ENCODE data around the gene TRPM2.
"Not testable (repeated sequence)": the region's sequence is repeated elsewhere in the genome, so short reads cannot be mapped to it uniquely, and the experiment has no call there.

Gene TRPM2

DNA sequence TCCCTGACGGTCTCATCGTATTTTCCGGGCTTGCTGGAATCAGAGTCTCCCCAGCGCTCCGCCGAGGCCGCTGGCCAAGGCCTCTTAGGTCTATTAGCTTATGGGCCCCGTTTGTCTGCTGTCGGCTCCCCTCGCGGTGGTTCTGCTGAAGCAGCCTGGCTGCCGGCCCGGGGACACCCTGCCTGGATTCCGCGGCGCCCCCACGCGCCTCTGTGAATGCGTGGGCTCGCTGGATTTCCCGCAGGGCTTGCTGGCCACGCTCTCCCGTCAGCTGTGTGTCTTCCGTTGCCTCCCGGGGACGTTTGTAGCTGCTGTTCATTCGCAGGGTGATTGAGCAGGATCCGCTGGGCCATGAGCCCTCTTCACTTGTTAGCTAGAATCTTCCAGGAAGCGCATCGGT, 110.3 kb downstream of the TRPM2 start:
- DNase-seq (ENCODE audit: low read depth), result no peak

DNA sequence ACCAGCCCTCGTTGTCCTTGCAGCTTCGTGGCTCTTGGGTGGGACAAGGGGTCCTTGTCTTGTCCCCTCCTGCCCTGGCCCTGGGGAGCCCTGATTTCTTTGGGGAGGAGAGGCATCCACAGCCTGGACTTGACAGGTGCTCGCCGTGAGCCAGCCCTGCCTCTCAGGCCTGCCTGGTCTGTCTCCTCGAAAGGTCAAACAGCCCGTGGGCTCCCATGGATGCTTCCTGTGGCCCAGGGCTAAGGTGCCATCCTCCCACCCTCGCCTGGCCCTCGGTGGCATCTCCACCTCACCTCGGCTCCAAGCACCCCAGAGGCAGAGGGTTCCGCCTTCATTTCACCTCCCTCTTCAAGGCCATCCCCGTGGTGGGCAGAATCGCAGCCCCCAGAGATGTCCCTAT, 110.9 kb downstream of the TRPM2 start:
- no peak for DNase-seq (ENCODE audit: low read depth)

DNA sequence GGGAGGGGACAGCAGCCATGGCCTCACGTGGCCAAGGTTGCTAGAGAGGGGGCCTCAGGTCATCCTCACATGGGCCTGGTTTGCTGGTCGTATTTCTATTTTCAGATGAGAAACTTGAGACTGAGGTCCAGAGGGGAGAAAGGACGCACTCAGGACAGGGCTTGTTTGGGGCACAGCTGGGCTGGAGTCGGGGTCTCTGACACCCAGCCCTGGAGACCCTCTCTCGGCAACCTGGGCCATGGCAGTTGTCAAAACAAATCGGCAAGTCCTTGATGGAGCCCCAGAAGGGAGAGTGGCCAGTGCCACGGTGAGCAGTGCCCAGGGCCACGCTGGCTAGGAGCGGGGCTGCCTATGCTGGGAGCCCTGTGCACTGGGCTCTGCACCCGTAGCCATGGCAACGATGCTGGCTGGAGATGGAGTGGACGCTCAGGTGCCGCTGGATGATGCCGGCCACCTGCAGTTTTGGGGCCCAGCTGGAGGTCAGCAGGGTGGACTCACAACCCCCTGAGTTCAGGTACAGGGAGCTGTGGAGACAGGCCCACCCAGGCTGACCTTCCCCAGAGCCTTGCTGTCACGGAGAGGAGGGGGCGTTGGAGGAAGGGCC, 113.0 kb downstream of the TRPM2 start:
- DNase-seq (ENCODE audit: low read depth), result no peak

DNA sequence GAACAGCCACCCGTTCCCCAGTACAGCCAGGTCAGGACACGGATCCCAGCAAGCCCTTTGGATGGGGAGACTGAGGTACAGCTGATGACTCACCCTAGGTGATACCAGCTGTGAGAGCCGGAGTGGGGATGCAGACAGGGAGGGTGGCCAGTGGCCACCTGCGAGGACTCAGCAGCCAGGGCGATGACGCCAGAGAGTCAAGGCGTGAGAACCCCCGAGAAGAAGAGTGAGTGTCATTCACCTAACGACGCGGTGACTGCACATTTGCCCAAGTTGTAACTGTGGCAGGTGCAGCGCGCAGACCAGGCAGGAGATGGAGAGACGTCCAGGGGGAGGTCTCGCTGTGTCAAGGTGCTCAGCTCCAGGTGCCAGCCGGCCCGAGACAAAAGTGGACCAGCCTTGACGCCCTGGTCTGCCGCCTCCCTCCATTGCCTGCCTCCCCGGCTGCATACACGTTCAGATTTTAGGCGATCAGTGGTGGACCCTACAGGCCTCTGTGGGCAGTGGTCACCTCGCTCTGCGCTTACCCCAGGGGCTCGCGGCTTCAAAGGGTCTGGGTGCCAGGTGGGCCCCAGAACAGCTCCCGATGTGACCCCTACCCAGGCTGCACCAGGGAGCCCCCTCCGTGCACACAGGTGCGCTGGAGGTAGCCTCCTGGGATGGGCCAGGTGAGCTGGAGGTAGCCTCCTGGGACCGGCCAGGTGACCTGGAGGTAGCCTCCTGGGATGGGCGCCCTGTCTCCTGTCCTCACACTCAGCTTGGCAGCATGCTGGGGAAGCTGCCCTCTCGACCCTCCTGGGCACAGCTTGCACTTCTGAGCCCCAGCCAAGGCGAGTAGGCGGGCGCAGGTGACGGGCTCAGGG, 113.8 kb downstream of the TRPM2 start:
- DNase-seq (ENCODE audit: low read depth), result no peak

DNA sequence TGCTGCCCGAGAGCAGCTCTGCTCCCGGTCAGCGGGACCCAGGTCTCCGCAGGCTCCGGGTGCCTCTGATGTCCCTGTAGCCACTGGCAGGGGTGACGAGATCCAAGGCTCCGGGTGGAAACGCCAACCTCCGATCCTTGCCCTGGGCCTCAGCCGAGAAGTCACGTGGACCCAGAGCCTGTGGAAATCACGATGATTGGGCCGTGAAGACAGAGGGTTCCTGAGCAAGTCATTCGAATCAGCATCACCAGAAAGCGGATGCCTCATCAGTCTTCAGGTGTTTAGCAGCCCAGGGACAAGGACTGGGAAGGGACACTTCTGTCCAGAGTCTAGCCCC, 114.4 kb downstream of the TRPM2 start:
- DNase-seq (ENCODE audit: low read depth), result no peak

DNA sequence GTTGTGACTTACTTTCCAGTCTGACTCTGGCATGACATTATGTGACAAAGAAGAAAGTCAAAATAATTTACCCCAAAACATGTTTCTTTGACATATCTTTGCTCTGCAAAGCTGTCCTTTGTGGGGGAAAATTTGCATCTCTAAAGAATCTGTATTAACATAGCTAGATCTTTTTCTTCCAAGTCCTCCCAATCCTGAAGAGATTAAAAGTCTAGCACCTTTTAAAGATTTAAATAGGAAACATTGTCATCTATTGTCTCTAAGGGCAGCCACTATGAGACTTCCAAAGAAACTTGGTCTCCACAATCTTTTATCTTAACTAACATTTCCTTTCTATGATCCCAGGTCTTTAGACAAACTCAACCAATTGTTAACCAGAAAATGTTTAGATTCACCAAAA, 117.9 kb downstream of the TRPM2 start:
- DNase-seq (ENCODE audit: low read depth), result no peak

DNA sequence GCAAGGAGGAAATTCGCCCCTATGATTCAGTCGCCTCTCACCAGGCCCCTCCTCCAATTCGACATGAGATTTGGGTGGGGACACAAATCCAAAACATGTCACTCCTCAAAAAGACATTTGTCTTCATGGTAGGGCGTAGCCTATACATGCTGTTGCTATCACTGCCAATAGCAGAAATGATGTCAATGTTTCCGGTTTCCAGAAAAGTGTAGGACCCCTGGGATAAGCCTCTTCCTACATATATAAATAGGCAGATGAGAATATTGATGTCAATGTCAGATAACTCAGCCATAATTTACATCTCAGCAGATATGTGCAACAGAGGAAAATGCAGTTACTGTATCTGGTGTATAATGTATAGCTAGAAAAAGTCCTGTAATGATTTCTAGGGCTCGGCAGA, 118.6 kb downstream of the TRPM2 start:
- DNase-seq (ENCODE audit: low read depth), result no peak

DNA sequence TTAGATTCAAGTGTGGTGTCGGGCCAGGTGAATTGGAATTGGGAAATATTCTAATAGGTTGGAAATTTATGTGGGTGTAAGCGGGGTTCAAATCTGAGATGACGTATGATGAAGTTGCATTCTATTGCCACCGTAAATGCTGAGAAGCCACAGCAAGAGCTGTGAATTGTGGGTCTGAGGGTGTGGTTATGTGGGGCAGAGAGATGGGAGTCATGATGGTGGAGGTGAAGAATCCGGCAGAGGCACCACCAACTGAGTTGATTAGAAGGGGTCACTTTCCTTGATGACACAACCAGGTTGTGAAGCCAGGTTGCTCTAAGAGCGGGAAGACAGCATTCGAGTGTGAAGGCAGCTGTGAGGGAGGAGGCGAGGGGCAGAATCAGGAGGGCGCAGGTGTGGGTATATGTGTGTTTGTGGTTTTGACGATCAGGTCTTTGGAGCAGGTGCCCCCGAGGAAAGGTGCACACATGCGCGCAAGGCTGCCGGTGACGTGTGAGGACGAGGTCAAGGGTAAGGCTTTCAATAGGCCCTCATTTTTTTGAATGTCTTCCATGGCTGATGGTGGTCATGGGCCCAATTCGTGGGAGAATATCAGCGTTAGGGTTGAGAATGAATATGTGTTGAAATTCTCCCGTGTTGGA, 120.6 kb downstream of the TRPM2 start:
- no peak for DNase-seq (ENCODE audit: low read depth)

DNA sequence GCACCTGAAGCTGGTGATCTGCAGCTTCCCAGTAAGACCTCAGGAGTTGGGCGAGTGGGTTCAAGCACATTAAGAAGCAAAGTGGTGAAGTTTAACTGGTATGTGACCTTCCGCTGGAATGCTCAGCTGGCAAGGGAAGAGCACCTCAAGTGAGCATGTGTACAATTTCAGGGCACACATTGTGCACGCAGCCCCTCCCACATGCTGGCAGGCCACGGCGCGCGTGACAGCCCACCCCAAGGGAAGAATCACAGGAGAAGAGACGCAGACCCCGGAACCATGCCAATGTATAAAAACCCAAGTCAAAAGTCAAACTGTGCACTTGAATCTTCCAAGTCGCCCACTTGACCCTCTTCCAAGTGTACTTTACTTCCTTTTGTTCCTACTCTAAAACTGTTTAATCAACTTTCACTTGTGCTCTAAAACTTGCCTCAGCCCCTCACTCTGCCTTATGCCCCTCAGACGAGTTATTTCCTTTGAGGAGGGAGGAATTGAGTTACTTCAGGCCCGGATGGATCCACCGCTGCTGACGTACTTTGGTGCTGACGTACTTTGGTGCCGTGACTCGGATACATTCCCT, 121.9 kb downstream of the TRPM2 start:
- DNase-seq (ENCODE audit: low read depth), result no peak

DNA sequence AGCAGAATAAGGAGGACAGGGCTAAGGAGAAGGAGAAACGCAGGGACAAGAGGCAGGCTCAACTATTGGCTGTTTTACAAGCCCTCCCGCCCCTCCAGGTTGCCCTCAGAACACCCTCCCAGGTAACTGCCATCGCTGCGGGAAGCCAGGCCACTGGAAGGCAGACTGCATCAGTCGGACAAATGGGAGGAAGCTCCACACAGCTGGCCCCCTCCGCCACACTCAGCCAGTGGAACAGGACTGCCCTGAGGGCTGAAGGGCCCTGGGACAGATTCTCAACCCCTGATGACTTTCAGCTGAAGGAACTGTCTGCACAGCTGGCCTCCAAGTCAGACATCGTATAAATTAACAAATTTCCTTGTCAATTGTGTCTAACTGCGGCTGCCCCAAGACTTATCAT, 123.7 kb downstream of the TRPM2 start:
- no peak for DNase-seq (ENCODE audit: low read depth)

DNA sequence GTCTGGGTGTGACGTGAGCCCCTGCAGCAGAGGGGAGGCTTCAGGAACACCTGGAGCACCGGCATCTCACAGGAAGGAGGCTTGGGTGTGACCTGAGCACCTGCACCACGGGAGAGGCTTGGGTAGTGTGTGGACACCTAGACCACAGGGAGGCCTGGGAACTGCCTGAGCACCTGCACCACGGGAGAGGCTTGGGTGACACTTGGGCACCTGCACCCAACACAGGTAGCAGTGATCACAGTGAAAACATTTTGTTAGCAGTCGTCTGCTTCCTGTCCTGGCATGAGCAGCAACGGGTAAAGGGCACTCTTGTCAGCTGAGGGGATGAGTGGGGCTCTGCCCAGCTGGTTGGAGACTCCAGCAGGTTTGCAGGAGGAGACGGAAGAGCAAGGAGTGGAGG, 124.3 kb downstream of the TRPM2 start:
- no peak for DNase-seq (ENCODE audit: low read depth)

DNA sequence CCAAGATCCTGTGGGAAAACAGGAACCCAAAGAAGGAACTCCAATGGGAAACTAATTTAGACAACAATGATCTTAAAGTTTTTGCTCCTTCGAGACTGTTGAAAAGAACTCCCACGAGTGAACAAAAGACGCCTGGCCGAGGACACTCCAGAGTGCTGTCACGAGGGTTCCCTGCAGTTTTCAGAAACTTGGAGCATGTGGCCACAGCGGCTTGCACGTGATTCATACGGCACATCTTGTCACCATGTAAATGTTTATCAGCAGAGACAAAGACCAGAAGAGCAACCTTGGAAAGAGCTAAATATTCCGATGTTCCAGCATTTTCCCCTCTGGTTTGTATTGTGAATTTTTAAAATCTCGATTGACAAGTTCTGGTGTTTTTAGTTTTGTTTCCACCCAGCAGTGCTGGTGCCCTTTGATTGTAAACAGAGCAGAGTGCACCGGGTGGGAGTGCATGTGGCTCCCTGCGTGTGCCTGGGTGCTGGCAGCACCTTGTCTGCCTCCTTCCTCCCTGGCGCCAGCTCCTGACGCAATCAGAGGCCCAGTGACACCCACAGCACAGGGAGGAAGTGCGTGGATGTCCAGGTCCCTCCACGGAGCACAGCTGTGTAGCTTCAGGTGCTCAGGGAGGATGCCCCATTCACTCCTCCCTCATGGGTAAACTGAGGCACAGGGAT, 124.8 kb downstream of the TRPM2 start:
- no peak for DNase-seq (ENCODE audit: low read depth)

DNA sequence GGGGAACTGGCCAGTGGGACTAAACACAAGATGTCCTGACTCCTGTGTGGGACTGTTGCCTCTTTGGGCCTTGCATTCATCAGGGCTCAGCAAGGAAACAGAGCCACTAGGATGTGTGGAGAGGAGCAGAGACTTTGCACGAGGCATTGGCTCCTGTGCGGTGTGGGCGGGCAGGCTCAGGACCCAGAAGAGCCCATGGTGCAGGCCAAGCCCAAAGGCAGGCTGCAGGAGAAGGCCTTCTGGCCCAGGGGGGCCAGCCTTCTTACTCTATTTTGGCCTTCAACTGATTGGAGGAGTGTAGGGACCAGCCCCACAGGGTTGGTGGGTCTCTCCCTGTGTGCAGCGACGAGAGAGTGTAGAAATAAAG, 125.4 kb downstream of the TRPM2 start:
- no peak for DNase-seq (ENCODE audit: low read depth)

DNA sequence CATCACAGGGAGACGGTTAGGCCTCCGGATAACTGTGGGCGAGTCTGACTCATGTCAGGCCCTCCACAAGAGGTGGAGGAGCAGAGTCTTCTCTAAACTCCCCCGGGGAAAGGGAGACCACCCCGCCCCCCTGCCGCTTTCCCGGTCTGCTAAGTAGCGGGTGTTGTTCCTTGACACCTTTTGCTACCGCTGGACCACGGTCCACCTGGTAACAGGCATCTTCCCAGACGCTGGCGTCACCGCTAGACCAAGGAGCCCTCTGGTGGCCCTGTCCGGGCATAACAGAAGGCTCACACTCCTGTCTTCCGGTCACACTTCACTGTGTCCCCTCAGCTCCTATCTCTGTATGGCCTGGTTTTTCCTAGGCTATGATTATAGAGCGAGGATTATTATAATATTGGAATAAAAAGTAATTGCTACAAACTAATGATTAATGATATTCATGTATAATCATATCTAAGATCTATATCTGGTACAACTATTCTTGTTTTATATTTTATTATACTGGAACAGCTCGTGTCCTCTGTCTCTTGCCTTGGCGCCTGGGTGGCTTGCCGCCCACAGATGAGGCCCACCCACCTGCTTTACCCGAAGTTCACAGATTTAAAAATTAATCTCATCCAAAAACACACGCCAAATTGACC, 126.3 kb downstream of the TRPM2 start:
- DNase-seq (ENCODE audit: low read depth), result not testable (repeated sequence)

DNA sequence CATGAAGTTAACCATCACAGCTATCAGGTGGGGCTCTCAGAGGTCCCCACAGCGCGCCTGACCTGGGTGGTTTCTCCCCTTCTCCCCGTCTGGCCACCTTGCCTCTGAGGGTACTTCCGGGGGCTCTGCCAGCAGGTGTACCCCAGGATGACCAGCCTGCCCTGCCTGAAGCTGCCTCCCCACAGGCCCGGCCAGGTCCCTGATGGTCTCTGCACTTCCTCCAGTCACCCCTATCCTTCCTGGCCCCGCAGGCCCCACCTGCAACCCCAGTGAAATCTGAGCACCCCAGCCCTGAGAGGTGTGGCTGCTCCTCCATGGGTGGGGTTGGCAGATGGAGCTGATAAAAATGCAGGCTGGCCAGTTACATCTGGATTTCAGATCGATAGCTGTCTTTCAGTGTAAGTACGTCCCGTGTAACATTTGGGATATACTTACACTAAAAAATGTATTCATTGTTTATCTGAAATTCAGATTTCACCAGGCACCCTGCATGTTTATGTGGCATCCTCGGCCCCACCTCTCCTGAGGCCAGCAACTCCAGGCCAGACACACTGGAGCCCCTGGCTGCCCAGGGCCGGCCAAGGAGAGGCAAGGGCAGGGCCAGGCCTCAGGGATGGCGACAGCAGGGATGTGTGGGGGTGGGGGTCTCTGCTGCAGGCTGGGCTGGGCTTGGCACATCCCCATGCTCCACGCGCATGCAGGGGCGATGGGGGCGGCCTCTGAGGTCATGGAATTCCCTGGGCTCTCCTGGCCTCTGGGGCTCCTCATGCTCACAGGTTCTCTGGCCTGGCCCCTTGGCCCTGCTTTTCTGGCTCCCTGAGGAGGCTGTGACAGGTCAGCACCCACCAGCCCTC, 127.0 kb downstream of the TRPM2 start:
- DNase-seq (ENCODE audit: low read depth), result no peak

DNA sequence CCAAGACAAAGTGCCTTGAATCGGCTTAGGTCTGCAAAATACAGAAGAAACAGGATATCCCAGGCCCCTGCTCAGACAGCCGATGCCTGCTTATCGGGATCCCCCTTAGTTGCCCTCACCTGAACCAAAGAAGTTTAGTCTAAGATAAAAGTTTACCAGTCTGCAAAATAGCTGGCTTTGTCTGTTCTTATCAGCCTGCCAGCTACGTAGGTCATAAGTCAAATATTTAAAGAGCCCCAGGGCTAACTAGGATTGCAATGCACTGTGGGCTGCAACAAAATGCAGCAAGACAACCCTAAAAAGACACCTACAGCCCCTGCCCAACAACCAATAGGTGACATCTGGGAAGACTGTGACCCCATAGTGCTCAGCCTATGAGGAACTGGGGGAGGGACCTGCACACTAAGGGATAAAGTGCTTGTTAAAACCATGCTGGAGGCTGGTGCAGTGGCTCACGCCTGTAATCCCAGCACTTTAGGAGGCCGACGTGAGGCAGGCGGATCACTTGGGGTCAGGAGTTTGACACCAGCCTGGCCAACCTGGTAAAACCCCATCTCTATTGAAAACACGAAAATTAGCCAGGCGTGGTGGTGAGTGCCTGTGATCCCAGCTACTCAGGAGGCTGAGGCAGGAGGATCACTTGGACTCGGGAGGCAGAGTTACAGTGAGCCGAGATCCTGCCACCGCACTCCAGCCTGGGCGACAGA, 129.3 kb downstream of the TRPM2 start:
- no peak for DNase-seq (ENCODE audit: low read depth)

DNA sequence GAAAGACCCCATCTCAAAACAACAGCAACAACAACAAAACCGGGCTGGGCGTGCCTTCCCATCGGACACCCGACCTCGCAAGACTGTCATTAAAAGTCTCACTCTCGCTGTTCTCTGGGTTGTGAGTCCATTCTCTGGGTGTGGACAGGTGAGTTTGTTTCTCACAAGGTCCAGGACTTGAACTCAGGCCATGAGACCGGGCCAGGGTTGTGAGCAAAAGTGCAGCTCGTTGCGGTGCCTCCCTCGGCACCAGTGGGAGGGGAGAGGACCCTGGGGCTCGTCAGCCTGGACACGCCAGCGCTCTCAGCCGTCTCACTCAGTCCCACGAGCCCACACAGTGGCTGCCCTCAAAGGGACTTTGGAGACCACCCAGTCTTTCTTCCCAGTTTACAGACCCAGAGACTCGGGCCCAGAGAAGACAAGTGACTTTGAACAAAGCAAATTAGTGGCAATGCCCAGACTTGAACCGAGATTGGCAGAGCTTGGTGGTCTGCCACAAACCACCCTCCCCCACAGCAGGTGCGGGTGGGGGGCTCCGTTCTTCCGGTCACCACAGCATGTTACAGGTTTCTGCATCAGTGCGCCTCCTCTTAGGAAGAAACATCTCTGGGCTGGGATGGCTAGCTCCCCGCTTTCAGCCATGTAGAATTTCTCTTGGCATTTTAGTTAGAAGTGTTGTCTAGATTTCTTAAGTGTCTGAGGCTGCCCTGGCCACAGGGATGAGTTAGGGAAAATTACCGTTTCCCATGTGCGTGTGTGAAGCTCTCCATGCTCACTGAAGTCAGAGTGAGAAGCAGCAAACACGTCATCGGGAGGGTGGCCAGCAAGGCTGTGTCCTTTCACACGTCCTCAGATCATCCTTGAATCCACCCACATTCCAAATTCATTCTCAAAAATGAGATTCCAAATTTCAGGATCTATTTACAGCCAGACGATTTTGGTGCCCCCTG, 130.1 kb downstream of the TRPM2 start:
- no peak for DNase-seq (ENCODE audit: low read depth)

DNA sequence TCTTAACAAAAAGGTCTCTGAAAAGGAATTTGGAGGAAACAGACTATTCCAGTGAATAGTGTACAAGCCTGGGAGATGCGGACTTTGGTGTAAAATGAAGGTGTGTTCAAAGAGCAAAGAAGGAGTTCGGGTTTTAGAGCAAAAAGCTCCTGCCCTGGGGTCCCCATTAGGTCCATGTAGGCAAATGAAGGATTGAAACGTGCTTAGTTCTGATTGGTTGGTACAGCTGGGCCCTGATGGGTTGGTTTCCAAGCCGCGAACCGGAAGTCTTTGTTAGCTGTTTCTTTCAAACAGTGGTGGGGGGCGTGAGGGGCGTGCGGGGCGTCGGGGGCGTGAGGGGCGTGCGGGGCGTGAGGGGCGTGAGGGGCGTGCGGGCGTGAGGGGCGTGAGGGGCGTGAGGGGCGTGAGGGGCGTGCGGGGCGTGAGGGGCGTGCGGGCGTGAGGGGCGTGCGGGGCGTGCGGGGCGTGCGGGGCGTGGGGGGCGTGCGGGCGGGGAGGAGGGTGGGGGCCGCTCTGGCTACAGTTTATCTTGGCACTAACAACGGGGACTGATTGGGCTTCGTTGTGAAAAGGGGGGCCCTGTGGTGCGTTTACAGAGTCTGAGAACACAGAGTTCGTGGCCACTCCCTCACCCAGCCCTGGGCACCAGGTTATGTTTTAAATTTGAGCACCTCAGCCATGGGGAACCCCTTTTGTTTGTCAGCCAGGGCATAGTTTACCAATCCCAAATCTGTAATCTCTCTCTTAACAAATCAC, 131.3 kb downstream of the TRPM2 start:
- no peak for DNase-seq (ENCODE audit: low read depth)
